Peyer's patch (tissue), 4 donors: Measurements from ENCODE around the gene SPOCD1. TPM values are rescaled to one million over a fixed set of nuclear protein-coding genes. Genes with fewer than 3 reads are reported as not detected.

Experiments used
- DNase-seq, 3 donors: peaks; one replicate each; pipeline ENCODE4 v3.0.0-alpha.2; 2017 to 2019
- H3K27ac ChIP-seq, 4 donors: fragments of 200-600 bp; sonication (generic); one replicate each; pipeline ENCODE4 v1.5.1; 2016 to 2019
- H3K27me3 ChIP-seq, 2 donors: fragments of 200-600 bp; sonication (generic); one replicate each; pipeline ENCODE4 v1.5.1; 2019
- H3K36me3 ChIP-seq, 3 donors: fragments of 200-600 bp; sonication (generic); one replicate each; pipeline ENCODE4 v1.5.1; 2016 to 2019
- H3K4me1 ChIP-seq, 4 donors: fragments of 200-600 bp; sonication (generic); one replicate each; pipeline ENCODE4 v1.5.1; 2016 to 2019
- H3K4me3 ChIP-seq, 4 donors: fragments of 200-600 bp; sonication (generic); 1 replicate in 3 of 4; 2 replicates in 1 of 4; pipeline ENCODE4 v1.5.1; 2016 to 2019; ENCODE audit warnings: mild to moderate bottlenecking in 1 of 4
- H3K9me3 ChIP-seq, 4 donors: fragments of 200-600 bp; sonication (generic); one replicate each; pipeline ENCODE4 v1.5.1; 2016 to 2019; ENCODE audit warnings: mild to moderate bottlenecking in 1 of 4
- CTCF ChIP-seq, 6 experiments: fragments of 450-650 bp in 4 of 6; fragments of 200-600 bp in 2 of 6; sonication (generic) in 1 of 6; IDR thresholded peaks; one replicate each; pipeline ENCODE4 v1.5.1; 2017 to 2019; ENCODE audit warnings: antibody characterized with exemption in 6 of 6, mild to moderate bottlenecking in 3 of 6, moderate library complexity in 1 of 6
- POLR2A ChIP-seq, 2 donors: fragments of 450-650 bp; IDR thresholded peaks; one replicate each; pipeline ENCODE4 v1.5.1; 2017; ENCODE audit warnings: antibody characterized with exemption in 2 of 2, mild to moderate bottlenecking in 2 of 2, moderate library complexity in 2 of 2
- total RNA-seq, 4 donors: library from RNA; depleted of rRNA; stranded (reverse); fragments of >200 nt; gene quantifications; one replicate each; pipeline ENCODE4 v1.1.0, GENCODE V29; 2016

SPOCD1 gene
- total RNA-seq, 4 donors from 2014 or later: 0.80 to 3.3 TPM; not detected in 2

GRCh38 chr1:31836638-31837037, 20.8 kb upstream of the SPOCD1 start:
- Histone ChIP-seq H3K27me3 (no peaks in the 10 kb centered on the region), H3K36me3 (no peaks in the 10 kb centered on the region), H3K4me3 (no peak overlapping the region), H3K4me1 (peaks cover 0 to 11% (median 5%) of the 10 kb centered on the region in 4 donors), H3K9me3 (no peaks in the 10 kb centered on the region), H3K27ac (no peak overlapping the region)
- DNase-seq: peak in 1 of 3 donors; percentile 3
- TF ChIP-seq CTCF (IDR thresholded peaks at IDR 0.05): no peak
- TF ChIP-seq POLR2A (IDR thresholded peaks at IDR 0.05): no peak

- DNase-seq: peak in 1 of 3 donors; percentile 15
- Histone ChIP-seq H3K27me3 (no peaks in the 10 kb centered on the region), H3K4me1 (peaks cover 0 to 11% (median 5%) of the 10 kb centered on the region in 4 donors), H3K27ac (no peak overlapping the region), H3K9me3 (no peaks in the 10 kb centered on the region), H3K4me3 (no peak overlapping the region), H3K36me3 (no peaks in the 10 kb centered on the region)
- TF ChIP-seq POLR2A (IDR thresholded peaks at IDR 0.05) (no peak), CTCF (IDR thresholded peaks at IDR 0.05) (no peak)
These were observed 19.6 kb upstream of the SPOCD1 start for GRCh38 chr1:31835415-31835814.

- Histone ChIP-seq H3K4me3 (no peak overlapping the region), H3K9me3 (no peaks in the 10 kb centered on the region), H3K4me1 (peaks cover 0 to 11% (median 5%) of the 10 kb centered on the region in 4 donors), H3K27ac (no peak overlapping the region), H3K36me3 (no peaks in the 10 kb centered on the region), H3K27me3 (no peaks in the 10 kb centered on the region)
- peak in 1 of 3 donors; percentile 55 for DNase-seq
- TF ChIP-seq CTCF (IDR thresholded peaks at IDR 0.05) (no peak), POLR2A (IDR thresholded peaks at IDR 0.05) (no peak)
These were observed 18.7 kb upstream of the SPOCD1 start for GRCh38 chr1:31834501-31834900.

GRCh38 chr1:31831397-31832378, 15.9 kb upstream of the SPOCD1 start:
- DNase-seq: peak in 2 of 3 donors; percentile 58 to 62
- Histone ChIP-seq H3K4me1 (peaks cover 3 to 6% (median 4%) of the 10 kb centered on the region in 4 donors), H3K9me3 (no peaks in the 10 kb centered on the region), H3K27me3 (no peaks in the 10 kb centered on the region), H3K36me3 (no peaks in the 10 kb centered on the region), H3K4me3 (no peak overlapping the region), H3K27ac (no peak overlapping the region)
- no peak for TF ChIP-seq POLR2A (IDR thresholded peaks at IDR 0.05)
- no peak for TF ChIP-seq CTCF (IDR thresholded peaks at IDR 0.05)

GRCh38 chr1:31830511-31830910, 14.7 kb upstream of the SPOCD1 start:
- Histone ChIP-seq H3K9me3 (no peaks in the 10 kb centered on the region), H3K27me3 (no peaks in the 10 kb centered on the region), H3K4me3 (no peak overlapping the region), H3K27ac (no peak overlapping the region), H3K4me1 (peaks cover 0 to 7% (median 5%) of the 10 kb centered on the region in 4 donors), H3K36me3 (no peaks in the 10 kb centered on the region)
- peak in 1 of 3 donors; percentile 44 for DNase-seq
- TF ChIP-seq CTCF (IDR thresholded peaks at IDR 0.05) (no peak), POLR2A (IDR thresholded peaks at IDR 0.05) (no peak)
